PC-9 (cell line): ENCODE measurements around the gene MACROD2. TPM values are rescaled to one million over a fixed set of nuclear protein-coding genes. Genes with fewer than 3 reads are reported as not detected.

Source experiments
- BruUV-seq: library from RNA; stranded (reverse); fragments of 400-500 nt; replicated peaks from 2 replicates; lab custom pipeline; 2021; lab: Mats Ljungman, UMichigan
- CTCF ChIA-PET: fragments of 300-600 bp; sonication (Branson Sonifier 250); formaldehyde crosslinking; loops from one replicate; lab custom pipeline; 2022; ENCODE audit warnings: antibody characterized with exemption; lab: Charles Lee
- POLR2A ChIA-PET: fragments of 300-600 bp; sonication (Branson Sonifier 250); formaldehyde crosslinking; loops from one replicate; lab custom pipeline; 2022; ENCODE audit warnings: antibody characterized with exemption; ENCODE audit not compliant: unreplicated experiment; lab: Charles Lee
- DNase-seq, 2 experiments: peaks; one replicate each; pipeline versions ENCODE4 v3.0.0 to v3.0.0-alpha.2; 2015 to 2022; ENCODE audit warnings: mixed read lengths in 1 of 2
- H2AFZ ChIP-seq: fragments of 200-600 bp; sonication (generic); 2 replicates; pipeline ENCODE4 v1.8.1; 2017; ENCODE audit warnings: antibody characterized with exemption
- H3F3A ChIP-seq: fragments of 200-600 bp; sonication (generic); 2 replicates; pipeline ENCODE4 v1.8.1; 2017; ENCODE audit warnings: antibody characterized with exemption, mild to moderate bottlenecking, low read depth; ENCODE audit not compliant: insufficient read depth
- H3K27ac ChIP-seq: fragments of 200-600 bp; sonication (generic); 2 replicates; pipeline ENCODE4 v1.6.1; 2016; ENCODE audit warnings: mixed run types
- H3K27me3 ChIP-seq: fragments of 200-600 bp; sonication (generic); 2 replicates; pipeline ENCODE4 v1.6.1; 2016; ENCODE audit warnings: low read depth, mixed run types; ENCODE audit not compliant: insufficient read depth
- H3K36me3 ChIP-seq: fragments of 200-600 bp; sonication (generic); 2 replicates; pipeline ENCODE4 v1.6.1; 2016; ENCODE audit warnings: low read depth, mixed run types
- H3K4me1 ChIP-seq: fragments of 200-600 bp; sonication (generic); replicated peaks from 2 replicates; pipeline ENCODE4 v1.6.1; 2016; ENCODE audit warnings: mixed run types; ENCODE audit not compliant: insufficient read depth
- H3K4me2 ChIP-seq: fragments of 200-600 bp; sonication (generic); 2 replicates; pipeline ENCODE4 v1.6.1; 2017; ENCODE audit warnings: mixed run types
- H3K4me3 ChIP-seq: fragments of 200-600 bp; sonication (generic); 2 replicates; pipeline ENCODE4 v1.6.1; 2016; ENCODE audit warnings: mixed run types
- H3K79me2 ChIP-seq: fragments of 200-600 bp; sonication (generic); 2 replicates; pipeline ENCODE4 v1.6.1; 2017; ENCODE audit warnings: low read depth, mixed run types
- H3K9me2 ChIP-seq: fragments of 200-600 bp; sonication (generic); 2 replicates; pipeline ENCODE4 v1.8.1; 2017; ENCODE audit warnings: mild to moderate bottlenecking; ENCODE audit not compliant: insufficient read depth
- H3K9me3 ChIP-seq: fragments of 200-600 bp; sonication (generic); 2 replicates; pipeline ENCODE4 v1.8.1; 2016; ENCODE audit warnings: low read depth; ENCODE audit not compliant: insufficient read depth
- H4K20me1 ChIP-seq: fragments of 200-600 bp; sonication (generic); 2 replicates; pipeline ENCODE4 v1.8.1; 2017; ENCODE audit not compliant: insufficient read depth
- CTCF ChIP-seq: fragments of 200-600 bp; sonication (generic); conservative IDR thresholded peaks from 2 replicates; pipeline ENCODE4 v1.6.1; 2017; ENCODE audit warnings: mixed run types, antibody characterized with exemption, mild to moderate bottlenecking, moderate library complexity
- EZH2 ChIP-seq: fragments of 200-600 bp; sonication (generic); IDR thresholded peaks from 2 replicates; pipeline ENCODE4 v1.8.0; 2017; ENCODE audit warnings: antibody characterized with exemption, low read depth
- intact Hi-C: fragments of 100-400 bp; cut with micrococcal nuclease; formaldehyde crosslinking; loops from one replicate; pipeline ENCODE4 v1.10.0; 2022; ENCODE audit not compliant: unreplicated experiment
- total RNA-seq: library from RNA; stranded (reverse); gene quantifications from 2 replicates; pipeline ENCODE4 v1.2.3, GENCODE V29; 2021

Gene MACROD2
- total RNA-seq, 1 experiment from 2014 or later: 11.4 TPM

- no TSS peak for BruUV-seq
- intact Hi-C loops: no loop called here
These were observed 536.5 kb downstream of the MACROD2 start for GRCh38 chr20:14531786-14532185.

GRCh38 chr20:14536738-14537137 lies 541.4 kb downstream of the MACROD2 start:
- H2AFZ ChIP-seq: no peak overlapping the region

More at GRCh38 chr20:14531786-14532185, 536.5 kb downstream of the MACROD2 start:
- Histone ChIP-seq H3K4me3 (no peak overlapping the region), H3K4me1 (no peaks in the 10 kb centered on the region), H3K27me3 (no peaks in the 10 kb centered on the region), H3K36me3 (no peaks in the 10 kb centered on the region), H2AFZ (no peak overlapping the region), H3K9me2 (no peaks in the 10 kb centered on the region), H3K79me2 (no peaks in the 10 kb centered on the region), H3F3A (no peaks in the 10 kb centered on the region), H3K9me3 (no peaks in the 10 kb centered on the region), H3K27ac (no peak overlapping the region), H3K4me2 (no peak overlapping the region), H4K20me1 (no peaks in the 10 kb centered on the region)
- DNase-seq: no peak
- POLR2A ChIA-PET: no interaction called here
- no peak for TF ChIP-seq CTCF
- TF ChIP-seq EZH2: no peak
- CTCF ChIA-PET: no interaction called here

GRCh38 chr20:14538433-14538832 lies 543.1 kb downstream of the MACROD2 start:
- no peak for TF ChIP-seq EZH2
- no peak for TF ChIP-seq CTCF
- Histone ChIP-seq H3K4me1 (no peaks in the 10 kb centered on the region), H3K79me2 (no peaks in the 10 kb centered on the region), H3K4me3 (no peak overlapping the region), H3K9me2 (no peaks in the 10 kb centered on the region), H3K36me3 (no peaks in the 10 kb centered on the region), H3K9me3 (no peaks in the 10 kb centered on the region), H3K4me2 (no peak overlapping the region), H3F3A (no peaks in the 10 kb centered on the region), H4K20me1 (no peaks in the 10 kb centered on the region), H3K27ac (no peak overlapping the region), H3K27me3 (no peaks in the 10 kb centered on the region), H2AFZ (no peak overlapping the region)
- ChIA-PET POLR2A (no interaction called here), CTCF (no interaction called here)
- no peak for DNase-seq
- intact Hi-C loops: no loop called here
- no TSS peak for BruUV-seq

More at GRCh38 chr20:14536738-14537137, 541.4 kb downstream of the MACROD2 start:
- Histone ChIP-seq H3K4me3 (no peak overlapping the region), H3K27ac (no peak overlapping the region), H3K27me3 (no peaks in the 10 kb centered on the region), H3K79me2 (no peaks in the 10 kb centered on the region), H3K4me2 (no peak overlapping the region), H3F3A (no peaks in the 10 kb centered on the region), H3K9me3 (no peaks in the 10 kb centered on the region), H3K4me1 (no peaks in the 10 kb centered on the region), H3K9me2 (no peaks in the 10 kb centered on the region), H4K20me1 (no peaks in the 10 kb centered on the region), H3K36me3 (no peaks in the 10 kb centered on the region)
- ChIA-PET POLR2A (no interaction called here), CTCF (no interaction called here)
- TF ChIP-seq EZH2 (no peak), CTCF (no peak)
- intact Hi-C loops: no loop called here
- no peak for DNase-seq
- no TSS peak for BruUV-seq
